GM18508 (cell line): Measurements from ENCODE around the gene P2RY14.

Experiments used
- ATAC-seq: cut with Tn5 transposase; IDR thresholded peaks from one replicate; pipeline ENCODE4 v1.9.1; 2021; ENCODE audit warnings: moderate number of reproducible peaks; ENCODE audit not compliant: insufficient read depth, unreplicated experiment

P2RY14 gene

GRCh38 chr3:151303751-151304150 is 25.4 kb upstream of the P2RY14 start:
- ATAC-seq, result no peak

DNA sequence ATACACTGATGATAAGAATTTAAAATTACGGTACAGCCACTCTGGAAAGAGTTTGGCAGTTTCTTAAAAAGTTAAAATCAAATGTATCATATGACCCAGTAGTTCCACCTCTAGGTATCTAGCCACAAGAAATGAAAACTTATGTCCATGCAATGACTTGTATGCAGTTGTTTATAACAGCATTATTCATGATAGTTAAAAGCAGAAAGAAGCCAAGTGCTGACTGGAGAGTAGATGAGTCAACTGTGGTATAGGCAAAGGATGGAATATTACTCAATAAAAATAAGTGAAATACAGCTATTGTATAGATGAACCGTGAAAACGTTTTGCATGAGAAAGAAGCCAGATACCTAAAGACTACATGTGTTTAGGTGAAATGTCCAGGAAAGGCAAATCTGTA is 23.4 kb upstream of the P2RY14 start:
- no peak for ATAC-seq

- no peak for ATAC-seq
These were observed 22.2 kb upstream of the P2RY14 start for GRCh38 chr3:151300539-151300938.

GRCh38 chr3:151299006-151299405 is 20.7 kb upstream of the P2RY14 start:
- ATAC-seq, result no peak

DNA sequence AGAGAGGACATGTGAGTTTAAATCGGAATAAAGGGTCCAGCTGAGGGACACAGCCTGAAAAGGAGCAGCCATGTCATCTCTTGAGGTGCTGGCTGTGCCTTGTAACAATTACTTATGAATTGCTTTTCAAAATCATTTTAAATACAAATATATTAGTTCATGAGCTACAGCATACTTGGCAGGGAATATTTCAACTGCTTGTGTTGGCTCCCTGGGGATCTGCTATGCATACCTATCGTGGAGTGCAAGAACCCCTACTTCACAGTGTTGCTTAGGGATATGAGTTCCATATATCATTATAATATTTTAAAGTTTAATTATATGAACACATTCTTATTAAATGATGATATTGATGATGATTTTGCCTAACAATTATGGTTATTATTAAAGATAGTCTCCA is 19.1 kb upstream of the P2RY14 start:
- ATAC-seq, result no peak

DNA sequence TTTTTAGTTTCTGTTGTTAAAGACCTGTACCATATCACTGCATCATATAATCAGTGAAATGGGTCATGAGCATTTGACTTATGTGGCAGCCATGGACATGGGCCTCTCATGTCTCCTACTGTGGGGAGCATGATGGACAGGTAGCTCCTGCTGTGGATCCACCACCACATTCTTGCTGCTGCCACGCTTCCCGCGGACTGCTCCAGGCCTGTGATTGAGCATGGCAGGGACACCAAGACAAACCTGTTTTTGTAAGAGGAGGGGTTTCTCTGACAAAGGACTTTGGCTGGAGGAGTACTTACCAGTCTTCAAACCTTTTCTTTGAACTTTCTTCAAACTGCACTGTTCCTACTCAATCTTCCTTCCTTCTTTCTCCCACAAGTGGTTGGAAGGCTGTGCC is 17.9 kb upstream of the P2RY14 start:
- no peak for ATAC-seq

GRCh38 chr3:151293127-151293526 is 14.8 kb upstream of the P2RY14 start:
- no peak for ATAC-seq

GRCh38 chr3:151290673-151291072 is 12.3 kb upstream of the P2RY14 start:
- no peak for ATAC-seq

DNA sequence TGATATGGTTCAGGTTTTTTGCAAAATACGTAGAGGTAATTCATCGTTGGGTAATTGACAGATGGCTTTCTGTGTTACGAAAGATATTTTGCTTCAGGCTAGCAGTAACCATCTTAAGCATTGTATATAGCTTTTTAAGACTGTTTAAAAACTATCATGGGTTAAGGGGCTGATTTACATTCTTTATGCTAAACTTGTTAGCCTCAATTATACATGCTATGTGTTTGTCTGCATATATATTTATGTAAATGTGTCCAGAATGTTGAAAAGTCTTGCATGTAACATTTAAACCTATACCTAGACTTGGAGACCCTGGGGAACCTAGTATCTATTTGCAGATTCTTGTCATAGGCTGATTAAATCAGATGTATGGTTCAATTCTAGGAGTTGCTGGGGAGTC is 11.1 kb upstream of the P2RY14 start:
- ATAC-seq, result no peak

GRCh38 chr3:151285940-151286339 is 7.6 kb upstream of the P2RY14 start:
- ATAC-seq, result no peak

DNA sequence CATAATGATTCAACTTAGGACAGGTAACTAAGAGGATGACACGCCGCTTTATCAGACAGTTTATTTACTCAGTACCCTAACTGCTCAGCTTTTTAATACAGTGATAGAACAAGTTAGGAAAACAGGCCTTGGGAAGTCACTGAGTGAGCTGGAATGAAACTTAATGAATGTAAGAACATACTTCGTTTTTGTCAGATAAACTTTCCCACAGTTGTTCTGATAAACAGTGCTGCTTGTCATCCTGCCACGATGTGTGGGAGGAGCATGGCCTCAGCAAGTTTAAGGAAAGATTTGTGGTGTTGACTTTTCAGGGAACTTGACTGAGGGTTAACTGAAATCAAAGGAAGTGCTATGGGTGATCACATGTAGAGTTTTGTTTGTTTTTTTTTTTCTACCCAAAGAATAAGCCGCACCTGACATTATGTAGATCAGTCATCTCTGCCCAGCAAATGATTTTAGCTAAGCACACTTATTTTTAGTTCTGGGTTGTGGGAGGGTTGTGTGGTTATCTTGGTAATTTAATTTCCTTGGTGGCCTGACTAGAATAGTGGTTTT is 5.6 kb upstream of the P2RY14 start:
- ATAC-seq, result no peak

DNA sequence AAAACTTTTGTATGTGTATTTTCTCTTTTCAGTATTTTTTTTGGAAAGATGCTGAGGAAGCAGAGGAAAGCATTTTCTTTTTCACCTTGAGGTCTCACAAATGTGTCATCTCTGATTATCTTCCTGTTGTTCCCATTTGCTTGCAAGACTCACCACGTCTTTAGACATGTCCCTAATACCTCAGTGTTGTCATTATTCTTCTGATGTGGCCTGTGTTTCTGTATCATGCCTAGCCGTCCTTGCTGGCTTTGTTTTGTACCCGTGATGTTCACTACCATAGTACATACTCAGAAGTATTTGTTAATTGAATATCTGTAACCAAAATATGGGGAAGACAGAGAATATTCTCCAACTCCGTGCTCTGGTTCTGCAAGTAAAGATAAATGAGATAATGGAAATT is 5.0 kb upstream of the P2RY14 start:
- ATAC-seq, result no peak

- no peak for ATAC-seq
These were observed 4.6 kb upstream of the P2RY14 start for GRCh38 chr3:151282921-151283320.

GRCh38 chr3:151281671-151282324 is 3.5 kb upstream of the P2RY14 start:
- ATAC-seq, result no peak

- ATAC-seq, result peak; percentile 66
These were observed 1.7 kb downstream of the P2RY14 start for GRCh38 chr3:151276687-151277042.

GRCh38 chr3:151276038-151276686 is 2.2 kb downstream of the P2RY14 start:
- ATAC-seq, result peak; percentile 15

DNA sequence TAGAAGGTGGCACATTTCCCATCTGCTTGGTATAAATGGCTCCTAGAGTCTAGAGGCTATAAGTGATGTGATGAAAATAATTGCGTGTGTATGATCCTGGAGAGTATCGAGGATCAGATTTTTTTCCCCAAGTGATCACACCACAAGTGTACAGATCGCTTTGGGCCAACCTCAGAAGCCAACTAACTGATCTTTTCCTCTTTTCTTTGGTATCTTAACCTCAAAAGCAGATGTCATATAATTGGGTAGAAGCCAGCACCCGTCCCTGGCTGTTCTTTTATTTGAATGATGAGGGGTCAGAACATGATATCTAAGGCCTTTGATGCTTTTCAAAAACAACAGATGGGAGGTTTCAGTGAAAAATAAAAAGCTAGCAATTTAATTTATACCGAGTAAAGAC is 3.3 kb downstream of the P2RY14 start:
- ATAC-seq, result no peak

DNA sequence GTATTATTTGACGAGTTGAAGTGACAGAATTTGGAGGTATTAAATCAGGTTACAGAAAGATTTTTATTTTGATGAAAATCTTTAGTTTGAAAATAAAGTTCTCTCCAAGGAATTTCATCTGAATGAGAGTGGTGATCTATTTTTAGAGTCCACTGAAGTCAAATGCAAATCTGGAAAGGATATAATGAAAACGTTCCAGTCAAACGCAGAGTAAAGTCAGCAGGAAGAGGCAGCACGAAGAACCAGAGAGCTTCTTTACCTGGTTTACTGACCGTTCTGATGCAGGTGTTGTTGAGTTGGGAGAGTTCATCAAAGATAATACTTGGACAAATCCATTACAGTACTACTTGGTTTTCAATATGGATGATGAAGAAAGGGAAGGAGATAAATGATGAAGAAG is 8.7 kb downstream of the P2RY14 start:
- ATAC-seq, result no peak

DNA sequence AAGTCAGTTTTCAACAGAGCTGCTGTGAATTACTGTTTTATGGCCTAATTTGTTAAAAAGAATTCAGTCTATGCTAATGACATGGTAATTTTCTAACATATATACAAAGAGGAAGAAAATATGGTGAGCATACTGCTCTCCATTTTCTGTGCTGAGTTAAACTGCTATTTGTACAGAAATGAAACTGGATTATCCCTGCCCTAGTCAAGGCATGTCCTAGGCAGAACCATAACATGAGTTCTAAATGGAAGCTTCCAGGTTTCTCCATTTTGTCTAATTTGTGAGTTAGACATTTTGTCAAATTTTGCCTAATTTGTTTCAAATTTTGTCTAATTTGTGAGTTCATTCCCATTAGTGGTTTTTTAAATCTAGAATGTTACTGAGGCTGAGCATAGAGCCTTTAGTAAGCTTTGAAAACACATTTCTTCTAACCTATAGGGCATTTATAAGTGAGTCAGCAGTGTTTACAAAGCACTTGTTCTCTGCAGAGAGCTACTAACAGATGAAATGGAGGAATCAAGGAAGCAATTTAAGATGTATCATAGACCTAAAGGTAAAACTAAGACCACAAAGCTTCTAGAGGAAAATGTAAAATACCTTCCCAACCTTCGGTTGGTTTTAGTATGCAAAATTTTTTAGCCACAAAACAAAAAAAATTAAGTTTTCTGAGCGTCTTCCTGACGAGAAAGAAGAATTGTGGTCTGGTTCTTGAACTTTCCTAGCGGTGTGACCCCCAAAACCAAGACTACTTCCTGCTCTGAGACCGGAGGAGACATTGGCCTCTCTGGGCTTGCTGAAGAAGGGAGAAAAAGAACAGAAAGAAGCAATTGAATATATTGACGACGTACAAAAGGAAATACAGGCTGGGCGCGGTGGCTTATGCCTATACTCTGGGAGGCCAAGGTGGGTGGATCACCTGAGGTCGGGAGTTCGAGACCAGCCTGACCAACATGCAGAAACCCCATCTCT is 9.8 kb downstream of the P2RY14 start:
- peak; percentile 30 for ATAC-seq

- no peak for ATAC-seq
These were observed 11.3 kb downstream of the P2RY14 start for GRCh38 chr3:151267066-151267465.

GRCh38 chr3:151265866-151266265 is 12.5 kb downstream of the P2RY14 start:
- peak; percentile 97 for ATAC-seq
